ENCODE results near the gene MYO1D. TPM values are rescaled to one million over a fixed set of nuclear protein-coding genes. Genes with fewer than 3 reads are reported as not detected.

Gene MYO1D
- total RNA-seq, 1 experiment from 2014 or later, result 1.3 TPM

GRCh38 chr17:32486111-32486700, 390.7 kb downstream of the MYO1D start:
- Histone ChIP-seq H3K4me1 (ENCODE audit: control insufficient read depth, insufficient read depth, low read length) (peaks cover 29% of the 10 kb centered on the region), H3K36me3 (ENCODE audit: control insufficient read depth, insufficient read depth, low read length) (peaks cover 14% of the 10 kb centered on the region; the same call in 1 of the 2 replicates), H3K4me3 (ENCODE audit: low read depth in 2 of 2, low read length in 2 of 2) (peak overlapping the region; percentile 47 to 59), H3K27ac (ENCODE audit: low read length) (peak overlapping the region; percentile 84), H3K9me3 (ENCODE audit: control insufficient read depth, insufficient read depth, low read depth, low read length) (no peaks in the 10 kb centered on the region), H3K27me3 (ENCODE audit: control insufficient read depth, insufficient read depth, low read length) (no peaks in the 10 kb centered on the region)
- ChIA-PET POLR2A (no interaction called here), CTCF (interaction anchor here (0.7 kb wide), 1 partner anchor 25 kb away, joined by 3 read pairs; no protein-coding TSS in a partner anchor)
- in situ Hi-C loops (cut with HindIII; ENCODE audit: low pct_unique_long_range_greater_than_20kb, low sequenced_read_pairs), result no loop called here
- intact Hi-C loops (cut with micrococcal nuclease; ENCODE audit: unreplicated experiment), result no loop called here
- DNase-seq (ENCODE audit: low read depth, low spot score), result no peak
- BruUV-seq (replicated peaks), result no TSS peak
- ATAC-seq, result peak; percentile 94
- peak; percentile 100 for TF ChIP-seq TCF7L2 (IDR thresholded peaks at IDR 0.05; ENCODE audit: low read depth, low read length)
- TF ChIP-seq POLR2AphosphoS5 (IDR thresholded peaks at IDR 0.05; ENCODE audit: low read depth, low read length), result peak; percentile 77
- TF ChIP-seq CTCF (IDR thresholded peaks at IDR 0.05), result no peak
- TF ChIP-seq REST (IDR thresholded peaks at IDR 0.05; ENCODE audit: insufficient read depth in 1 of 2, low read depth in 2 of 2, low read length in 1 of 2), result no peak
- no peak; the same call in 1 of the 2 replicates for TF ChIP-seq SIN3A (IDR thresholded peaks at IDR 0.05; ENCODE audit: borderline replicate concordance, insufficient read depth, low read depth, low read length)

- in situ Hi-C loops (cut with HindIII; ENCODE audit: low pct_unique_long_range_greater_than_20kb, low sequenced_read_pairs), result no loop called here
- ATAC-seq (no peak), DNase-seq (ENCODE audit: low read depth, low spot score) (no peak)
- no peaks in the 10 kb centered on the region for H3K9me3 ChIP-seq (ENCODE audit: control insufficient read depth, insufficient read depth, low read depth, low read length)
- H3K4me1 ChIP-seq (ENCODE audit: control insufficient read depth, insufficient read depth, low read length), result peaks cover 29% of the 10 kb centered on the region
- peak overlapping the region; percentile 84 for H3K27ac ChIP-seq (ENCODE audit: low read length)
- intact Hi-C loops (cut with micrococcal nuclease; ENCODE audit: unreplicated experiment), result no loop called here
- TF ChIP-seq CTCF (IDR thresholded peaks at IDR 0.05) (no peak), SIN3A (IDR thresholded peaks at IDR 0.05; ENCODE audit: borderline replicate concordance, insufficient read depth, low read depth, low read length) (no peak), POLR2AphosphoS5 (IDR thresholded peaks at IDR 0.05; ENCODE audit: low read depth, low read length) (no peak), REST (IDR thresholded peaks at IDR 0.05; ENCODE audit: insufficient read depth in 1 of 2, low read depth in 2 of 2, low read length in 1 of 2) (no peak), TCF7L2 (IDR thresholded peaks at IDR 0.05; ENCODE audit: low read depth, low read length) (no peak)
- H3K36me3 ChIP-seq (ENCODE audit: control insufficient read depth, insufficient read depth, low read length), result peaks cover 14% of the 10 kb centered on the region; the same call in 1 of the 2 replicates
- BruUV-seq (replicated peaks), result no TSS peak
- POLR2A ChIA-PET, result no interaction called here
- H3K27me3 ChIP-seq (ENCODE audit: control insufficient read depth, insufficient read depth, low read length), result no peaks in the 10 kb centered on the region
- CTCF ChIA-PET, result no interaction called here
- H3K4me3 ChIP-seq (ENCODE audit: low read depth in 2 of 2, low read length in 2 of 2), result peak overlapping the region; percentile 47 to 59
Observed at GRCh38 chr17:32485261-32486110, 391.4 kb downstream of the MYO1D start.

Data from Panc1 (cell line).